ENCODE measurements around the gene FSTL4.

DNA sequence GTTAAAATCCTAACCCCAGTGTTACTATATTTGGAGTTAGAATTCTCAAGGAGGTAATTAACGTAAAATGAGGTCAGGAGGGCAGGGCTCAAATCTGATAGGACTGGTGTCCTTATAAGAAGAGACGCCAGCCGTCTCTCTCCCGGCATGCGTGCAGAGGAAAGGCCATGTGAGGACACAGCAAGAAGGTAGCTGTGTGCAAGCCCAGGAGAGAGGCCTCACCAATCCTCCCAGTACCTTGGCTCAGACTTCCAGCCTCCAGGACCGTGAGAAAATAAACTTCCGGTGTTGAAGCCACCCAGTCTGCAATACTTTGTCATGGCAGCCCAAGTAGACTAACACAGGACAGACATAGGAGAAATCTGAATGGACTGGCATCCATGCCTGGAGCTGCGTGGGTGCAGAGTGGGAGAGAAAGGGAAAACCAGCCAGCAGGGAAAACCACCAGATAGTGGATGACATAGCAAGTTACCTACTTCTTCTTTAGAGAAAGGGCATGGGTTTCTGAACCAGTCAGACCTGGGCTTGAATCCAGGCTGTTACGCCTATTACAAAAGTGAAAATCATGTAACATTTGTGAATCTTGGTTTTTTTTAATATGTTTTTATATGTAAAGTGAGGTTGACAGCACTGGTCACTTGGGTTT is 89.2 kb downstream of the FSTL4 start:
- TF ChIP-seq, protein P1, sequence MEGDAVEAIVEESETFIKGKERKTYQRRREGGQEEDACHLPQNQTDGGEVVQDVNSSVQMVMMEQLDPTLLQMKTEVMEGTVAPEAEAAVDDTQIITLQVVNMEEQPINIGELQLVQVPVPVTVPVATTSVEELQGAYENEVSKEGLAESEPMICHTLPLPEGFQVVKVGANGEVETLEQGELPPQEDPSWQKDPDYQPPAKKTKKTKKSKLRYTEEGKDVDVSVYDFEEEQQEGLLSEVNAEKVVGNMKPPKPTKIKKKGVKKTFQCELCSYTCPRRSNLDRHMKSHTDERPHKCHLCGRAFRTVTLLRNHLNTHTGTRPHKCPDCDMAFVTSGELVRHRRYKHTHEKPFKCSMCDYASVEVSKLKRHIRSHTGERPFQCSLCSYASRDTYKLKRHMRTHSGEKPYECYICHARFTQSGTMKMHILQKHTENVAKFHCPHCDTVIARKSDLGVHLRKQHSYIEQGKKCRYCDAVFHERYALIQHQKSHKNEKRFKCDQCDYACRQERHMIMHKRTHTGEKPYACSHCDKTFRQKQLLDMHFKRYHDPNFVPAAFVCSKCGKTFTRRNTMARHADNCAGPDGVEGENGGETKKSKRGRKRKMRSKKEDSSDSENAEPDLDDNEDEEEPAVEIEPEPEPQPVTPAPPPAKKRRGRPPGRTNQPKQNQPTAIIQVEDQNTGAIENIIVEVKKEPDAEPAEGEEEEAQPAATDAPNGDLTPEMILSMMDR (IDR thresholded peaks at IDR 0.05), result no peak
- TF ChIP-seq POLR2A (IDR thresholded peaks at IDR 0.05), result no peak

All from Peyer's patch (tissue), 4 donors.